EH (cell line): ENCODE results near the gene HASPIN.
A peak's percentile ranks its signal among the peaks of the same experiment; 100 is the strongest.

Source experiments
- DNase-seq: peaks from one replicate; pipeline ENCODE4 v3.0.0-alpha.2; 2015; ENCODE audit warnings: low read depth

Gene HASPIN

DNA sequence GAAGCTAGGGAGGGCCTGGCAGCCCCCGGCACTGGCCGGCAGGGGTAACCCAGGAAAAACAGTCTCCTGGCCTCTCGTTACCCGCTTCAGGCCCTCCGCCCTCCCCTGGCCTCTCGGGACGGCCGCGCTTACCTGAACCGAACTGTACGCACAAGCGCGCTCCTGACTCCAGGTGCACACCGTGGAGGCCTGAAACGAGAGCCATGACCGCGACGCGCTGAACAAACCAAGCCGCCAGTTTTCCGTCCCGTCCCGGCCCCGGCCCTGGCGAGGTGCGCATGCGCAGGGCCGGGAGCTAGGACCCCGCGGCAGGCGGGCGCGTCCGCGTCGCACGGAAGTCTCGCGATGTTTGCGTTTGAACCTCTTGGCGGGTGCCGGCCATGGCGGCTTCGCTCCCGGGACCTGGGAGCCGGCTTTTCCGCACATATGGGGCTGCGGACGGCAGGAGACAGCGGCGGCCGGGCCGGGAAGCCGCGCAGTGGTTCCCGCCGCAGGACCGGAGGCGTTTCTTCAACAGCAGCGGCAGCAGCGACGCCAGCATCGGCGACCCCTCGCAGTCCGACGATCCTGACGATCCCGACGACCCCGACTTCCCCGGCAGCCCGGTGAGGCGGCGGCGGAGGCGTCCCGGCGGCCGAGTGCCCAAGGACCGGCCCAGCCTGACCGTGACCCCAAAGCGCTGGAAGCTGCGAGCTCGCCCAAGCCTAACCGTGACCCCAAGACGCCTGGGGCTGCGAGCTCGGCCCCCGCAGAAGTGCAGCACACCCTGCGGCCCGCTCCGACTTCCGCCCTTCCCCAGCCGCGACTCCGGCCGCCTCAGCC is at the start of gene HASPIN:
TSS of gene HASPIN (plus strand) at position 348 of the 822 bp plus-strand sequence. CDS start at position 381, 33 bp downstream.
- DNase-seq = peak; percentile 88

GRCh38 chr17:3675886-3676285 is 47.8 kb upstream of the HASPIN start:
- no peak for DNase-seq

GRCh38 chr17:3678095-3678820 is 45.4 kb upstream of the HASPIN start:
- no peak for DNase-seq

- no peak for DNase-seq
Measured at GRCh38 chr17:3678821-3679530, 44.7 kb upstream of the HASPIN start.

DNA sequence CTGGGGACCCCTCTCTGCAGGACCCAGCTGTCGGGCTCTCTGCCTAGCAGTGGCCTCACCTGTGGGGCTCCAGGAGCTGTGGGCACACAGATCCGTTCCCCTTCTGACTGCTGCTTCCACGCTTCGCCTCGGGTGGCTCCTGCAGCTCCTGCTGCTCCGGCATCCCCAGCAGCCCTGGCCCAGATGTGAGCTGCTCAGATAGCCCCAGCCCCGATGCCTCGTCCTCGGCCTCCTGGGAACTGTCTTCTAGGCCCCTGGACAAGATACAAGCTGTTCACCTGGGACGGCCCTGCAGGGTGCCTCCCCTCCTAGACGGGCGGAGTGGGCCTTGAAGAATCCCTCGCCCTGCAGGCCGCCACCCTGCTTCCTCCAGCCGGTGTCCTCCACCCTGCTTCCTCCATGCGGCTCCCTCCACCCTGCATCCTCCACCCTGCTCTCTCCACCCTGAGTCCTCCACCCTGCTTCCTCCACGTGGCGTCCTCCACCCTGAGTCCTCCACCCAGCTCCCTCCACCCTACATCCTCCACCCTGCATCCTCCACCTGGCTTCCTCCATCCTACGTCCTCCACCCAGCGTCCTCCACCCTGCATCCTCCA is 44.1 kb upstream of the HASPIN start:
- no peak for DNase-seq

DNA sequence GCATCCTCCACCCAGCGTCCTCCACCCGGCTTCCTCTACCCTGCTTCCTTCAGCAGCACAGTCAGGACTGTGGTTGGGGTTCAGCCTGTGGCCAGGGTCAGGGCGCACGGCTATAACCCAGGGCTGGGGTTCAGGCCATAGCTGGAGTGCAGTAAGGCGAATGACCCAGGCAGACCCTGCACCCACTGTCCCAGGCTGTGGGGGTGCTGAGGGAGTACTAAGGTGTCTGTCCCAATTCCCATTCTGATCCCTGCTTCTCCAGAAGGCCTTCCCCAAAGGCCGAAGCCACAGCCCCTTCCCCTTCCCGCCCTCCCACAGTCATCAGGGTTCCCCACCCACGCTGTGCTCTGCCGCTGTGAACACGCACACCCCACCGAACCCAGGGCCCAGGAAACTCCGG is 42.6 kb upstream of the HASPIN start:
- no peak for DNase-seq

DNA sequence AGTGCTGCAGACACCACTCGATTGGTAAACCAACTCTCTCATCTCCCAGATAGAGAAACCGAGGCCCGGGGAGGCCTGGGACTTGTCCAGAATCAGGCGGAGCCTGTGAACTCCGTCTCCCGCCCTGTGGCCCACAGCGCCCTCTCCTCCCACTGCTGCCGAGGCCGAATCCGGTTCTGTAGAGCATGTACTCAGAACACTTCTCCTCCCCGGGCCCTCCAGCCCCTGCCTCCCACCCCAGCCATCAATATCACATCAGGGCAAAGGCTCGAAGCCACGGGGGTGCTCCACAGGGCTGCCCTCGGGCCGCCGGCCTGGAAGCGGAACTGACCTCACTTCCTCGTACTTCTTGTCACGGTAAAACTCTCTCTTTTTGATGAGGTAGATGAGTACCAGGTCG is 42.1 kb upstream of the HASPIN start:
- no peak for DNase-seq

DNA sequence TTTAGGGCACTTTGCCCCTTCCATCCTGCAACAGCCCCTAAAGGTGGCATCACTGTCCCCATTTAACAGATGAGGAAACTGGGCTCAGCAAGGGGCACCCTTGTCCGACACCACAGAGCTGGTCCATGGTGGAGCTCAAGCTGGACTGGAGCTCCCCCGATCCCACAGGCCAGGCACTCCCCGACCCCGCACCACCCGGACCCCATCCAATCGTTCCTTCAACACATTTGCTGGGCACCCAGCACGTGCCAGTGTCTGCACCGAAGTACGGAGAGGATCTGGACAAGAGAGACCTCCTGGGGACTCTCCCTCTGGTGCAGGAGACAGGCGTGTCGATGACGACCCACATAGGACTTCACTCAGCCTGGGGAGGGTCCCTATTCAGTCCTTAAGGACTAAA is 41.7 kb upstream of the HASPIN start:
- no peak for DNase-seq

DNA sequence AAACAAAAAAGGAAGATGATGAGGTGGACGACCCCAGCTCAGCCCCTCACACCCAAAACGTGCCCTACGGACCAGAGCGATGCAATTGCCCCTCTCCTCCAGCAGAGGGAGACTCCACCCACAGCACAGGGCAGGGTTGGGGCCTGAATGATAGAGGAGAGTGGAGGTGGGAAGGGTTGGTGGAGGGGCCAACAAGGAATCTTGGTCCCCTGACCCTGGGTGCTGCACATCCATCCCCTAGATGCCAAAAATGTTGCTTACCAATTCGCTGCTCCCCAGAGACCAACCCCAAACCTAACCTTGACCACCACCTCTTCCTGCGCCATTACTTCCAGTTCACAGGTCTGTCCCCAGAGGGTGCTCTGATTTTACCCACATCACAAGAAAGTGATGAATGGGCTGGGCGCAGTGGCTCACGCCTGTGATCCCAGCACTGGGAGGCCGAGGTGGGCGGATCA is 40.6 kb upstream of the HASPIN start:
- peak; percentile 39 for DNase-seq

GRCh38 chr17:3685174-3685573 is 38.5 kb upstream of the HASPIN start:
- no peak for DNase-seq

DNA sequence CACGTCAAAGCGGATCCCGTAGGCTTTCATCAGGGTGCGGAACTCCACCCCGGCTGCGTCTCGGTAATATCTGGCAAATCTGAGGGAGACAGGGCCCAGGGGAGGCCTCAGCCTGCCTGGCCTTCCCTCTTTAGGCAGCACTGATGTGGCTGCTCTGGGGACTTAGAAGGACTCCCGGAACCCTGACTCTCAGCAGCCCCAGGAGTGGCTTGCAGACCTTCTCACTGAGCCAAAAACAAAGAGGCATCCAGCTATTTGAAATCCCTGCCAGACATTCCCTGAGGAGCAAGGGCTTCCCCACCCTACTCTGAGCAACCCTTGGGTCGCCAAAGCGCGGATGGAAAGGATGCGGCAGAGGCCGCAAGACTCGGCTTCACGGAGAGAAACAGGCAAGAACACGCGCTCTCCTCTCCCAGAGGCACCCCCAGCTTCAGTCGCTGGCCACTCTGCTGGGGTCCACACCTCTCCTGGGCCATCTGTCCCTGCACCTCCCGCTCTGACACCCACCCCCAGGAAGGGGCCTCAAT is 35.6 kb upstream of the HASPIN start:
- no peak for DNase-seq

GRCh38 chr17:3688852-3689261 is 34.8 kb upstream of the HASPIN start:
- no peak for DNase-seq

GRCh38 chr17:3689262-3690093 is 34.2 kb upstream of the HASPIN start:
- no peak for DNase-seq

- DNase-seq = no peak
Measured at GRCh38 chr17:3690094-3690715, 33.5 kb upstream of the HASPIN start.

GRCh38 chr17:3691617-3692067 is 32.1 kb upstream of the HASPIN start:
- no peak for DNase-seq

DNA sequence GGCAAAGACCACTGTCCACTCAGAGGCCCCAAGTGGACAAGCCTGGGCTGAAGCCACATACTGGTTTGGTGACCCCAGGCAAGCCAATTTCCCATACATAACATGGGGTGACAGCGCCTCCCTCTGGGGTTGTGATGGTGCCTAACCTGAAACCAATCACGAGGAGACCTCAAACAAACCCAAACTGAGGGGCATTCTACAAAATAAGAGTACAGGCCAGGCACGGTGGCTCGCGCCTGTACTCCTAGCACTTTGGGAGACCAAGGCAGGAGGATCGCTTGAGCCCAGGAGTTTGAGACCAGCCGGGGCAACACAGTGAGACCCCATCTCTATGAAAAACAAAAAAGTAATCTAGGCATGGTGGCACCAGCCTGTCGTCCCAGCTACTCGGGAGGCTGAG is 31.4 kb upstream of the HASPIN start:
- no peak for DNase-seq

- DNase-seq = no peak
Measured at GRCh38 chr17:3693141-3693540, 30.6 kb upstream of the HASPIN start.

- no peak for DNase-seq
Measured at GRCh38 chr17:3693829-3694231, 29.9 kb upstream of the HASPIN start.

DNA sequence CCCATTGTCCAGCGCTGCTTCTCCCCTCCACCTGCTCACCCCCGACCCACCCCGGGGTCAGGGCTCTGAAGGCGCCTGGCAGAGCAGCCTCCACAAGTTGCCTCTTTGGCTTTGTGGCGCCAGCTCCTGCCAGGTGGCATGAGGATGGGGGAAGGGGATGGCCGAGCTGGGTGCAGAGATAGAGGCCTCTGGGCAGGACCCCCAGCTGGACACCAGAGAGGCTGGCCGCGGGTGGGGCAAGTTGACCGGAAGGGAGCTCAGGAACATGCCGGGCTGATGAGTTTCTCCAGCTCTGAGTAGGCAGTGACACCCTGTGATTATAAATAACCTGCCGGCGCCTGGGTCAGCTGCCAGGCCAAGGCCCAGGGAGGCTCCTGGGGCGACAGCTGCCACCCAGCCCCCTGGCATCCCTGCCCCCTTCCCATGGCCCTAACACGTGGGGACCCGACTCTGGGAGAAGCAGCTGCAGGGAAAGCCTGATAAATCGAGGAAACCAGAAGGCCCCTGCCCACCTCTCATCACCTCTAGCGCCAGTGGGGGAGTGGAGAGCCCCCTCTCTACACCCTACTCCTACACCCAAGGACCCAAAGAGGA is 28.5 kb upstream of the HASPIN start:
- DNase-seq = peak; percentile 44
